Neural cell (in vitro differentiated cells): Measurements from ENCODE around the gene IGF1R. TPM values are rescaled to one million over a fixed set of nuclear protein-coding genes. Genes with fewer than 3 reads are reported as not detected.

ENCODE experiments used
- H2AFZ ChIP-seq: fragments of 200-600, 300-800 bp; sonication (generic), shearing (Covaris generic); 2 replicates; pipeline ENCODE4 v1.6.0; 2014; ENCODE audit warnings: low read depth, mild to moderate bottlenecking, antibody characterized with exemption, low read length, moderate library complexity
- H3F3A ChIP-seq: fragments of 200-600 bp; shearing (Covaris generic); 2 replicates; pipeline ENCODE4 v1.6.1; 2016; ENCODE audit warnings: mild to moderate bottlenecking, moderate library complexity, mixed read lengths, antibody characterized with exemption, low read length; ENCODE audit not compliant: insufficient read depth, poor library complexity, severe bottlenecking
- H3K27ac ChIP-seq: fragments of 200-600, 300-800 bp; sonication (generic), shearing (Covaris generic); 2 replicates; pipeline ENCODE4 v1.5.1; 2014; ENCODE audit warnings: mild to moderate bottlenecking, low read length, moderate library complexity
- H3K27me3 ChIP-seq: fragments of 300-800, 200-600 bp; sonication (generic), shearing (Covaris generic); 2 replicates; pipeline ENCODE4 v1.6.0; 2014; ENCODE audit warnings: mild to moderate bottlenecking, low read depth, low read length, moderate library complexity; ENCODE audit not compliant: insufficient read depth
- H3K36me3 ChIP-seq: fragments of 300-800, 200-600 bp; sonication (generic), shearing (Covaris generic); 2 replicates; pipeline ENCODE4 v1.5.1; 2014; ENCODE audit warnings: mild to moderate bottlenecking, antibody characterized with exemption, low read length, moderate library complexity; ENCODE audit not compliant: insufficient read depth
- H3K4me2 ChIP-seq: fragments of 300-800, 200-600 bp; sonication (generic), shearing (Covaris generic); 2 replicates; pipeline ENCODE4 v1.6.0; 2014; ENCODE audit warnings: mild to moderate bottlenecking, low read length
- H3K4me3 ChIP-seq: fragments of 300-800, 200-600 bp; sonication (generic), shearing (Covaris generic); 2 replicates; pipeline ENCODE4 v1.5.1; 2014; ENCODE audit warnings: mild to moderate bottlenecking, low read length, moderate library complexity
- H3K79me2 ChIP-seq: fragments of 200-600 bp; shearing (Covaris generic); replicated peaks from 2 replicates; pipeline ENCODE4 v1.6.0; 2014; ENCODE audit warnings: mild to moderate bottlenecking, low read length, moderate library complexity; ENCODE audit not compliant: insufficient read depth
- H3K9ac ChIP-seq: fragments of 300-800, 200-600 bp; sonication (generic), shearing (Covaris generic); 2 replicates; pipeline ENCODE4 v1.6.1; 2016; ENCODE audit warnings: mild to moderate bottlenecking, low read length, mixed read lengths
- H3K9me2 ChIP-seq: fragments of 200-600 bp; shearing (Covaris generic); 2 replicates; pipeline ENCODE4 v1.6.1; 2016; ENCODE audit warnings: mild to moderate bottlenecking, low read length, mixed read lengths; ENCODE audit not compliant: insufficient read depth
- H3K9me3 ChIP-seq: fragments of 200-600, 300-800 bp; sonication (generic), shearing (Covaris generic); 2 replicates; pipeline ENCODE4 v1.6.1; 2016; ENCODE audit warnings: mild to moderate bottlenecking, mixed run types, low read length, moderate library complexity, mixed read lengths
- H4K20me1 ChIP-seq: fragments of 200-600 bp; shearing (Covaris generic); 2 replicates; pipeline ENCODE4 v1.6.1; 2016; ENCODE audit warnings: mild to moderate bottlenecking, mixed run types; ENCODE audit not compliant: insufficient read depth
- EP300 ChIP-seq: fragments of 450-650 bp; conservative IDR thresholded peaks from 2 replicates; pipeline ENCODE4 v1.6.1; 2014; ENCODE audit warnings: antibody characterized with exemption, mild to moderate bottlenecking, moderate library complexity; ENCODE audit not compliant: poor library complexity, severe bottlenecking
- EZH2 ChIP-seq: fragments of 200-600, 300-800 bp; shearing (Covaris generic), sonication (generic); IDR thresholded peaks from 2 replicates; pipeline ENCODE4 v1.6.1; 2014; ENCODE audit warnings: antibody characterized with exemption, low read length, borderline replicate concordance, mild to moderate bottlenecking; ENCODE audit not compliant: insufficient read depth, poor library complexity, severe bottlenecking
- MXI1 ChIP-seq: fragments of 450-650 bp; conservative IDR thresholded peaks from 2 replicates; pipeline ENCODE4 v1.6.1; 2014; ENCODE audit warnings: antibody characterized with exemption, mild to moderate bottlenecking; ENCODE audit not compliant: poor library complexity, severe bottlenecking
- POLR2AphosphoS5 ChIP-seq: IDR thresholded peaks from 2 replicates; pipeline ENCODE4 v1.6.1; 2012
- RAD21 ChIP-seq: fragments of 450-650 bp; conservative IDR thresholded peaks from 2 replicates; pipeline ENCODE4 v1.6.1; 2014; ENCODE audit warnings: antibody characterized with exemption, mild to moderate bottlenecking, moderate library complexity
- SMC3 ChIP-seq: fragments of 450-650 bp; conservative IDR thresholded peaks from 2 replicates; pipeline ENCODE4 v1.6.1; 2014; ENCODE audit warnings: antibody characterized with exemption, mild to moderate bottlenecking, moderate library complexity; ENCODE audit not compliant: poor library complexity
- TAF1 ChIP-seq: IDR thresholded peaks from 2 replicates; pipeline ENCODE4 v1.6.1; 2012; ENCODE audit warnings: low read depth
- polyA plus RNA-seq: library from polyadenylated mRNA; depleted of rRNA; stranded (reverse); fragments of >200 nt; gene quantifications from 2 replicates; pipeline ENCODE4 v1.2.3, GENCODE V29; 2014
- TF ChIP-seq, protein P1 (sequence below): IDR thresholded peaks from 2 replicates; pipeline ENCODE4 v1.6.1; 2012; ENCODE audit warnings: borderline replicate concordance
- TF ChIP-seq, protein P2 (sequence below): fragments of 450-650 bp; IDR thresholded peaks from 2 replicates; pipeline ENCODE4 v1.5.1; 2014; ENCODE audit warnings: antibody characterized with exemption, mild to moderate bottlenecking, moderate library complexity; ENCODE audit not compliant: poor library complexity, severe bottlenecking

The IGF1R gene
- polyA plus RNA-seq, 1 donor from 2014 or later: 10.9 TPM

DNA sequence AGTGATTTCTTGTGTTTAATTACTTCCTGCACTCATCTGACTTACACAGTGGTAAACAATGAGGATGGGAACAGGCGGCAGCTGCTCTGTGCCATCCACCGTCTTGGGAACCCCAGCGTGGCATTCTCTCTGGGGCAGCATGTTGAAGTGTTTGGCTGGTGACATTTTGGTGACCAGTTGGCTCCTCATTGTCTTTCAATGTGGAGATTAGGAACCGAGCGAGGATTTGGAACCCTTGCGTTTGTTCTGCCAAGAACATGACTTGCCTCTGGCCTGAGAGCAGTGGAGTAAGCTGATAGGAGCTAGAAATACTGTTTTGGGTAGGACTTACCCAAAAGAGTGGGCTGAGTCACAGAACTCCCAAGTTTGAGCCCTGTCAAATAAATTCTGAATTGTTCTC is 88.8 kb downstream of the IGF1R start:
- no peak overlapping the region for H3K9ac ChIP-seq
- H3F3A ChIP-seq: no peaks in the 10 kb centered on the region
- no peak overlapping the region for H3K4me2 ChIP-seq
- H3K9me2 ChIP-seq: no peaks in the 10 kb centered on the region
- no peak for TF ChIP-seq TAF1
- no peak for TF ChIP-seq RAD21
- TF ChIP-seq, protein P1, sequence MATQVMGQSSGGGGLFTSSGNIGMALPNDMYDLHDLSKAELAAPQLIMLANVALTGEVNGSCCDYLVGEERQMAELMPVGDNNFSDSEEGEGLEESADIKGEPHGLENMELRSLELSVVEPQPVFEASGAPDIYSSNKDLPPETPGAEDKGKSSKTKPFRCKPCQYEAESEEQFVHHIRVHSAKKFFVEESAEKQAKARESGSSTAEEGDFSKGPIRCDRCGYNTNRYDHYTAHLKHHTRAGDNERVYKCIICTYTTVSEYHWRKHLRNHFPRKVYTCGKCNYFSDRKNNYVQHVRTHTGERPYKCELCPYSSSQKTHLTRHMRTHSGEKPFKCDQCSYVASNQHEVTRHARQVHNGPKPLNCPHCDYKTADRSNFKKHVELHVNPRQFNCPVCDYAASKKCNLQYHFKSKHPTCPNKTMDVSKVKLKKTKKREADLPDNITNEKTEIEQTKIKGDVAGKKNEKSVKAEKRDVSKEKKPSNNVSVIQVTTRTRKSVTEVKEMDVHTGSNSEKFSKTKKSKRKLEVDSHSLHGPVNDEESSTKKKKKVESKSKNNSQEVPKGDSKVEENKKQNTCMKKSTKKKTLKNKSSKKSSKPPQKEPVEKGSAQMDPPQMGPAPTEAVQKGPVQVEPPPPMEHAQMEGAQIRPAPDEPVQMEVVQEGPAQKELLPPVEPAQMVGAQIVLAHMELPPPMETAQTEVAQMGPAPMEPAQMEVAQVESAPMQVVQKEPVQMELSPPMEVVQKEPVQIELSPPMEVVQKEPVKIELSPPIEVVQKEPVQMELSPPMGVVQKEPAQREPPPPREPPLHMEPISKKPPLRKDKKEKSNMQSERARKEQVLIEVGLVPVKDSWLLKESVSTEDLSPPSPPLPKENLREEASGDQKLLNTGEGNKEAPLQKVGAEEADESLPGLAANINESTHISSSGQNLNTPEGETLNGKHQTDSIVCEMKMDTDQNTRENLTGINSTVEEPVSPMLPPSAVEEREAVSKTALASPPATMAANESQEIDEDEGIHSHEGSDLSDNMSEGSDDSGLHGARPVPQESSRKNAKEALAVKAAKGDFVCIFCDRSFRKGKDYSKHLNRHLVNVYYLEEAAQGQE: no peak
- TF ChIP-seq EP300: no peak
- TF ChIP-seq POLR2AphosphoS5: no peak
- TF ChIP-seq, protein P2, sequence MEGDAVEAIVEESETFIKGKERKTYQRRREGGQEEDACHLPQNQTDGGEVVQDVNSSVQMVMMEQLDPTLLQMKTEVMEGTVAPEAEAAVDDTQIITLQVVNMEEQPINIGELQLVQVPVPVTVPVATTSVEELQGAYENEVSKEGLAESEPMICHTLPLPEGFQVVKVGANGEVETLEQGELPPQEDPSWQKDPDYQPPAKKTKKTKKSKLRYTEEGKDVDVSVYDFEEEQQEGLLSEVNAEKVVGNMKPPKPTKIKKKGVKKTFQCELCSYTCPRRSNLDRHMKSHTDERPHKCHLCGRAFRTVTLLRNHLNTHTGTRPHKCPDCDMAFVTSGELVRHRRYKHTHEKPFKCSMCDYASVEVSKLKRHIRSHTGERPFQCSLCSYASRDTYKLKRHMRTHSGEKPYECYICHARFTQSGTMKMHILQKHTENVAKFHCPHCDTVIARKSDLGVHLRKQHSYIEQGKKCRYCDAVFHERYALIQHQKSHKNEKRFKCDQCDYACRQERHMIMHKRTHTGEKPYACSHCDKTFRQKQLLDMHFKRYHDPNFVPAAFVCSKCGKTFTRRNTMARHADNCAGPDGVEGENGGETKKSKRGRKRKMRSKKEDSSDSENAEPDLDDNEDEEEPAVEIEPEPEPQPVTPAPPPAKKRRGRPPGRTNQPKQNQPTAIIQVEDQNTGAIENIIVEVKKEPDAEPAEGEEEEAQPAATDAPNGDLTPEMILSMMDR: no peak
- no peak for TF ChIP-seq EZH2
- TF ChIP-seq SMC3: no peak
- no peak for TF ChIP-seq MXI1
- H2AFZ ChIP-seq: no peak overlapping the region
- H4K20me1 ChIP-seq: no peaks in the 10 kb centered on the region
- H3K79me2 ChIP-seq: peaks cover 72% of the 10 kb centered on the region
- H3K27me3 ChIP-seq: no peaks in the 10 kb centered on the region
- H3K27ac ChIP-seq: no peak overlapping the region
- H3K9me3 ChIP-seq: no peaks in the 10 kb centered on the region
- H3K36me3 ChIP-seq: no peaks in the 10 kb centered on the region
- no peak overlapping the region for H3K4me3 ChIP-seq

DNA sequence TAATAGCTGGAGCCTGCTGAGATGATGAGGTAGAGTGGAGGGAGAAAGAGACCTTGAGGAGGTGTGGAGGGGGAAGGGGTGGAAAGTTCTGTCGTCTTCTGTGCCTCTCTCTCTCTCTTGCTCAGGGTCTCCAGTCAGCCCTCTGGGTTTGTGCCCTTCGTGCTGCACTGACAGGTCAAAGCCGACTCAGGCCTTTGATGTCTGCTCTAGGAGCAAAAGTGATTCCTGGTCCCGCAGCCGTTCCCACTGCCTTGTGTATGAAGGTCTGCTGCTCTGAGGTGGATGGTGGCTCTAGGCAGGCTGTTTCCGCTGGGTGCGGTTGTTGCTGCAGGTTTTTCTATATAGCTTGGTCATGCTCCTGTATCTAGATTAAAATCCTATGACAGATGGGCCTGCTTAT is 89.4 kb downstream of the IGF1R start:
- Histone ChIP-seq H3K9me3 (no peaks in the 10 kb centered on the region), H3K27me3 (no peaks in the 10 kb centered on the region), H3K9ac (no peak overlapping the region), H4K20me1 (no peaks in the 10 kb centered on the region), H3F3A (no peaks in the 10 kb centered on the region), H3K9me2 (no peaks in the 10 kb centered on the region), H2AFZ (no peak overlapping the region), H3K79me2 (peaks cover 72% of the 10 kb centered on the region), H3K36me3 (no peaks in the 10 kb centered on the region), H3K4me2 (no peak overlapping the region), H3K4me3 (no peak overlapping the region), H3K27ac (no peak overlapping the region)
- TF ChIP-seq POLR2AphosphoS5 (no peak), EZH2 (no peak), SMC3 (no peak), TAF1 (no peak), EP300 (no peak), RAD21 (no peak), MXI1 (no peak)
- TF ChIP-seq, protein P2: no peak
- TF ChIP-seq, protein P1: no peak
